Measurements from ENCODE around the gene C2CD2L. TPM values are rescaled to one million over a fixed set of nuclear protein-coding genes. Genes with fewer than 3 reads are reported as not detected.

The C2CD2L gene
- total and polyA plus RNA-seq, 2 of the 4 experiments (the other 2 are of a cell fraction), result 2.2 to 8.7 TPM

GRCh38 chr11:119100994-119101758 is 6.0 kb upstream of the C2CD2L start:
- Histone ChIP-seq H2AK9ac (replicated peaks; ENCODE audit: low read depth, low read length, poor library complexity) (peak overlapping the region; percentile 97), H2BK20ac (ENCODE audit: low read depth, low read length) (no peak overlapping the region), H2BK5ac (ENCODE audit: low read depth, low read length, poor library complexity, severe bottlenecking) (peak overlapping the region; percentile 98), H3K56ac (ENCODE audit: extremely low read depth, insufficient read depth, low read length) (peak overlapping the region; percentile 81), H3K27me3 (ENCODE audit: control insufficient read depth, insufficient read depth, low read length) (no peaks in the 10 kb centered on the region), H4K20me1 (ENCODE audit: insufficient read depth, low read length) (no peaks in the 10 kb centered on the region), H2AFZ (replicated peaks; ENCODE audit: low read length, poor library complexity) (peak overlapping the region; percentile 97), H2AK5ac (ENCODE audit: low read depth, low read length) (peak overlapping the region; percentile 96), H3K9me3 (ENCODE audit: control insufficient read depth, insufficient read depth, low read length) (no peaks in the 10 kb centered on the region), H3K79me1 (ENCODE audit: low read depth in 1 of 2, low read length in 2 of 2) (peaks cover 18 to 53% of the 10 kb centered on the region in 2 experiments), H3K4me2 (ENCODE audit: low read depth, low read length) (peak overlapping the region; percentile 83), H3K9me1 (ENCODE audit: insufficient read depth, low read length) (peaks cover 10% of the 10 kb centered on the region), H4K5ac (ENCODE audit: low read depth, low read length) (peak overlapping the region; percentile 21), H3K14ac (replicated peaks; ENCODE audit: low read depth, low read length) (peak overlapping the region; percentile 88), H4K91ac (ENCODE audit: insufficient read depth, low read depth, low read length) (peak overlapping the region; percentile 20), H4K8ac (ENCODE audit: low read depth in 2 of 2, low read length in 2 of 2) (peak overlapping the region; percentile 72 to 83; a peak in 2 of 4 replicates), H3K4ac (ENCODE audit: low read depth, low read length) (peak overlapping the region; percentile 86), H2BK15ac (ENCODE audit: low read depth, low read length) (no peak overlapping the region), H2BK120ac (ENCODE audit: low read depth, low read length) (peak overlapping the region; percentile 52; the same call in 1 of the 2 replicates), H3K27ac (ENCODE audit: insufficient read depth, low read length) (peak overlapping the region; percentile 80), H3K18ac (ENCODE audit: low read depth, low read length) (no peak overlapping the region), H3K4me3 (ENCODE audit: insufficient read depth, low read depth, low read length) (peak overlapping the region; percentile 72), H3K9ac (ENCODE audit: low read depth, low read length) (peak overlapping the region; percentile 76), H3K23ac (ENCODE audit: low read depth, low read length) (peak overlapping the region; percentile 89), H3K4me1 (ENCODE audit: control insufficient read depth, insufficient read depth, low read length) (peaks cover 5% of the 10 kb centered on the region), H3K36me3 (ENCODE audit: control insufficient read depth, insufficient read depth, low read length) (peaks cover 14% of the 10 kb centered on the region)
- POLR2A ChIA-PET (ENCODE audit: unreplicated experiment), result interaction anchor here (0.6 to 1.5 kb wide), 3 partner anchors 9 to 237 kb away, joined by 3 to 7 read pairs (median 6); partner anchors contain the start of gene HMBS
- DNase-seq (no peak), ATAC-seq (ENCODE audit: low read depth) (peak; percentile 22)
- CTCF ChIA-PET, result interaction anchor here (0.6 to 1.8 kb wide), 3 partner anchors 45 to 237 kb away, joined by 3 to 9 read pairs (median 3); no protein-coding TSS in a partner anchor
- intact Hi-C loops (cut with micrococcal nuclease), result loop anchor here (10.0 kb wide), 1 partner anchor 374 kb away; no protein-coding TSS in a partner anchor
- TF ChIP-seq, protein P1, sequence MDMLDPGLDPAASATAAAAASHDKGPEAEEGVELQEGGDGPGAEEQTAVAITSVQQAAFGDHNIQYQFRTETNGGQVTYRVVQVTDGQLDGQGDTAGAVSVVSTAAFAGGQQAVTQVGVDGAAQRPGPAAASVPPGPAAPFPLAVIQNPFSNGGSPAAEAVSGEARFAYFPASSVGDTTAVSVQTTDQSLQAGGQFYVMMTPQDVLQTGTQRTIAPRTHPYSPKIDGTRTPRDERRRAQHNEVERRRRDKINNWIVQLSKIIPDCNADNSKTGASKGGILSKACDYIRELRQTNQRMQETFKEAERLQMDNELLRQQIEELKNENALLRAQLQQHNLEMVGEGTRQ (IDR thresholded peaks at IDR 0.05; ENCODE audit: low read depth, low read length), result no peak
- TF ChIP-seq MXI1 (IDR thresholded peaks at IDR 0.05; ENCODE audit: borderline replicate concordance, low read depth, low read length), result peak; percentile 75
- dilution Hi-C loops (cut with HindIII; ENCODE audit: low sequenced_read_pairs, unreplicated experiment), result no loop called here
- TSS peak; percentile 84 for BruUV-seq (replicated peaks)
- in situ Hi-C loops (cut with MboI; ENCODE audit: low sequenced_read_pairs), result loop anchor here (5.0 kb wide), 1 partner anchor 96 kb away; no protein-coding TSS in a partner anchor
- 0% methylated on average over 13 of the region's 29 CpGs; no CpG with 5 or more reads in 1 of the 2 experiments for WGBS, 2 experiments (ENCODE audit: extremely low coverage in 2 of 2, insufficient read length in 1 of 2)
